K562 treated with DMSO at 1 percent for 48 hours (cell line): ENCODE measurements around the gene LIPN. TPM values are rescaled to one million over a fixed set of nuclear protein-coding genes. Genes with fewer than 3 reads are reported as not detected.

Experiments used
- total RNA-seq: library from RNA; unstranded; fragments of 300-600 nt; gene quantifications from 2 replicates; pipeline ENCODE4 v1.2.3, GENCODE V29; 2022; ENCODE audit warnings: low replicate concordance; ENCODE audit errors: extremely low read depth

Gene LIPN
- total RNA-seq: not detected in 2 replicates

GRCh38 chr10:88759366-88760101 is at the start of gene LIPN:
Gene LIPN, plus strand, starts transcription at chr10:88760020. Its CDS starts 1,386 bp downstream, at chr10:88761406.

GRCh38 chr10:88802523-88803285 is 42.9 kb downstream of the LIPN start, which contains the start of gene LIPM:
Gene LIPM, plus strand, starts transcription at chr10:88802730. Its CDS starts 167 bp downstream, at chr10:88802897.

Other genes starting within 250 kb of the LIPN start
- not detected in 2 replicates for gene RNLS, start 176.7 kb upstream of the LIPN start, total RNA-seq
- not detected in 2 replicates for gene LIPJ, start 173.3 kb upstream of the LIPN start, total RNA-seq
- not detected in 2 replicates for gene LIPF, start 95.6 kb upstream of the LIPN start, total RNA-seq
- not detected in 2 replicates for gene LIPK, start 53.8 kb upstream of the LIPN start, total RNA-seq
- gene LIPM, start 42.7 kb downstream of the LIPN start, total RNA-seq: not detected in 2 replicates
- not detected in 2 replicates for gene ANKRD22, start 91.8 kb downstream of the LIPN start, total RNA-seq
- not detected in 2 replicates for gene STAMBPL1, start 120.2 kb downstream of the LIPN start, total RNA-seq
- gene ACTA2, start 192.8 kb downstream of the LIPN start, total RNA-seq: not detected in 2 replicates
- not detected in 2 replicates for gene FAS, start 230.8 kb downstream of the LIPN start, total RNA-seq